GM18511 (cell line): ENCODE results near the gene MARCOL.

Experiments used
- ATAC-seq: cut with Tn5 transposase; IDR thresholded peaks from one replicate; pipeline ENCODE4 v1.9.1; 2021; ENCODE audit warnings: mild to moderate bottlenecking, moderate library complexity; ENCODE audit not compliant: unreplicated experiment

Gene MARCOL

DNA sequence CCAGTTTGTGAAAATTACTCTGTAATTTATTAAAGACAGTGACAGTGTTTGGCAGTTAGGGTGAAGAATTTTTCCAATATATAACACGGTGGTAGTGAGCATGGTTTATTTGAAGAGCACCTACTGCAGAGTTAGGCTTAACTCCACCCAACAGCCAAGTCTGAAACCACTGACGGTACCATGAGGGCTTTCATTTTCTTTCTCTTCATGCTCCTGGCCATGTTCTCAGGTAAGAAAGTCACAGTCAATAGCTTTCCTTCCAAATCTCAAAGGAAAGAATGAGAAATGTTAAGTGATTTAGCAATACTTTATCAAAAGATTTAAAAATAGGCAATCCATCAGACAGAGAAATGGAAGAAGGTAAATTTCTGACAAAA lies at the start of gene MARCOL:
Gene MARCOL (plus strand): TSS at position 108 of the 377 bp plus-strand sequence. CDS start 73 bp downstream, at position 181.
- no peak for ATAC-seq

GRCh38 chr5:148191010-148191409 lies 47.3 kb upstream of the MARCOL start:
- ATAC-seq: no peak

DNA sequence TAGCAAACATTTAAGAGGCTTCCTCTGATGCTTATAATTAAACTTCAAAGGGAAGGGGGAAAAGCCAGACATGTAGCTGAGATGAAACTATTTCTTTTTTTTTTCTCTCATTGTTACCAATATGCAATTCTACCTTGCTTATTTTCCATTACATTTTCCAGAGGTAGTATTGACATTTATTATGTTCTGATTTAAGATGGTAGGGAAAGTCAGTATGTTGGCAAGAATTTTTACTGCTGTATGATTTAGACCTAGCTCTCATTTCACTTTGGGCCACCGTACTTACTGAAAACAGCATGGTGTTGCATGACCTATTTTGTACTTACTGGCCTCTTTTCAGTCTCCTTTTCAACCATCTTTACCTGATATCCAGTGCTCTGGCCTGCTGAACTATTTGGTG lies 45.1 kb upstream of the MARCOL start:
- no peak for ATAC-seq

GRCh38 chr5:148201151-148201550 lies 37.2 kb upstream of the MARCOL start:
- no peak for ATAC-seq

GRCh38 chr5:148202531-148203203 lies 35.7 kb upstream of the MARCOL start, which contains the start of gene SPINK6:
Gene SPINK6 (plus strand): TSS chr5:148203042. CDS start chr5:148203097, 55 bp downstream.
- ATAC-seq: no peak

GRCh38 chr5:148205044-148205806 lies 33.1 kb upstream of the MARCOL start:
- ATAC-seq: no peak

GRCh38 chr5:148205865-148206264 lies 32.5 kb upstream of the MARCOL start:
- ATAC-seq: no peak

- no peak for ATAC-seq
Observed at GRCh38 chr5:148206620-148207019, 31.7 kb upstream of the MARCOL start.

DNA sequence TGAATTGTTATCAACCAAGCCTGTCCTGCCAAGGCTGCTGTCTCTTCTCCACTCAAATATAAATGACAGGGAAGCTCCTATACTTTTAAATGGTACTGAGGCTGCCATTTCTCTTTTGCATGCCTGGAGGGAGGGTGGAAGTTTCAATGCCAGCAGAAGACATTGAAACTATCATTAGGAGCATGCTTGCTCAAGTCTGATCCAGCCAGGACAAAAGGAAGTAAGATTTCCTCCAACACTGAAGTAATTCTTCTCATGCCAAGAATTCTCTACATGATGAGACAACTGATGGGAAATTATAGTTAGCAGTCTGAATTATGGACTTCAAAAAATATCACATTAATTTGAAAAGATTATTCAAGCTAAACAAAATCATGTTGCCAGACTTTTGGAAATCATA lies 30.1 kb upstream of the MARCOL start:
- ATAC-seq: no peak

DNA sequence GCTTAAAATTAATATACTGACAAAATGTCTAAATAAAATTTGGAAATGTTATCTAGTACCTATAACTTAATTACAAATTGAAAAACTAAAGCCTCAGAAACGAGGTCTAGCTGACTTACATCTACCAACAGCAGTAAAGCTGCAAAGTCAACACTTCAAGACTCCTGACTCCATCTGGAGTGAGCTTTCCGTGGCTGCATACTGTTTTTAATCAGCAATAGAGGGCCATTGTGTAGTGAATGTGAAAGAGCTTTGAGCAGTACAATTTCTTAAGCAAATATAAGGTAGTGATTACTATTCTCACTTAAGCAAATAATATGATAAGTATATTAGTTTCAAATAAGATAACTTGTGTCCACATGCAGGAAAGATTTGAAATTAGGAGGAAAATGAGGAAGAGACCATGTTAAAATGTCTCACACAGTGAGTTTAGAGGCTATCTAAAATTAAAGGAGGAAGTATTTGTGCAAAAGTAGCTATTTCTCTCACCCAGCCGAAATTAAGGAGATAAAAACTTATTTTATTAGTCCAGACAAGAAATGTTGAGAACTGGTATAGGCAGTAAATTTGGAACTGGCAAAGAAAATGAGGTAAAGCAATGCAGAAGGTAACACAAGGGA lies 29.1 kb upstream of the MARCOL start:
- no peak for ATAC-seq

- no peak for ATAC-seq
Observed at GRCh38 chr5:148214665-148215185, 23.6 kb upstream of the MARCOL start.

DNA sequence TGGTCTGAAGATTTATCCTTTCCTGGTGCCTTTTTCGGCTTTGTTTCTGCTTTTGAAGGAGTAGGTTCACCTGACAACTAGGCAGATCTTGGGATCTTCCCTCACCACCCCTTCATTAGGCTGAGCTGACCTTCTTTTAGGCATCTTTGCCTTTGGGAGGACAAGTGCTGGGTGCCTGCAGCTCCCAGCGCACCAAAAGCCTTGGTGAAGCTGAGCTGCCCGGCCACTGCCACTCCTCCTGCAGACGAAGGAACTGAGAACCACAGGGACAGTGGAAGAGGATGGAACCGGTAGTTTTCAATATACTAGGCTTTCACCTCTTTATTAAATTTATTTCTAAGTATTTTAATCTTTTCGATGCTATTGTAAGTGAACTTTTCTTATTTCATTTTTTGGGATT lies 16.8 kb upstream of the MARCOL start:
- ATAC-seq: no peak

GRCh38 chr5:148224117-148224742 lies 14.1 kb upstream of the MARCOL start:
- ATAC-seq: no peak

- ATAC-seq: no peak
Observed at GRCh38 chr5:148228392-148228984, 9.8 kb upstream of the MARCOL start.

GRCh38 chr5:148229840-148230239 lies 8.5 kb upstream of the MARCOL start:
- no peak for ATAC-seq

DNA sequence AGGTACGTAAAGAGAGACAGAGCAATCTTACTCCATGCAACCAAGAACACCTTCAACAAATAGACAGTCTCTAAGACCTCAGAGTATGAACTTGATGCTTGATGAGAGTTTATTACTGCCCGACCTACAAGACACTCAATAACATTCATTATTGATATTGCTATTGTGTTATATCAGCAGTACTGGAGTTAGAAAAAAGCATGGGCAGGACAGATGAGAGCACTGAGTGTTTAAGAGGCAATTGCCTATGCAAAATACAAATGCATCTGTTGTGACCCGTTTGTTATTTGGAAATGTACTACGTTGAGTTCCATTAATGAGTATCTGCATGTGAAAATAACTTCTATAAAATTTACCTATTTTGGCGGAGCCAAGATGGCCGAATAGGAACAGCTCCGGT lies 8.1 kb upstream of the MARCOL start:
- ATAC-seq: no peak

DNA sequence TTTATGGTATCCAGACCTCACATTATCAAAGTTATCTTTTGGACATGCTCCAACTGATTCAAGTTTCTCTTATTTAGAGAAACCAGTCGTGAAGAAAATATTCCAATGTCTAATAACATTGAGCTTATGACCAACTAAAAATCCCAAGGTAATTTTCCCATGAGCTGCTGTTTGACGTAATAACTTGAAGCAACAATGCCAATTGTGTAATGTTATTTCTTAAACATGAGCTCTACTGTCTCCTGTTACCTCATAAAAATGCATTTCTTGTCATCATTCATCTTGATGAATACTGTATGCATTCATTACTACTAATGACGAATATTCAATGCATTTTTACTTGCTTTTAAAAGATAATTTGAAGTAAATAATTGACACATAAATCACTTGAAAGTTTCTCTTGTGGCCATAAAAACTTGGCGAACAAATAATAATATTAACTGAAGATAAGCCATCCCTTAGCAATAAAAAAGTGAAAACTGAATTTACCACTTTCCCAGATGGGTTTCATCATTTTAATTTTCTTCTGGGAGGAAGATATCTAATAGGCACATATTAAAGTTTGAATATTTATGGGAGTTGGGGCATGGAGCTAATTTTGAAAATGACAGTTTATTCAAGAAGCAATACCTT lies 424 bp upstream of the MARCOL start:
- ATAC-seq: no peak

GRCh38 chr5:148248894-148249293 lies 10.6 kb downstream of the MARCOL start:
- ATAC-seq: no peak

- no peak for ATAC-seq
Observed at GRCh38 chr5:148255456-148255855, 17.1 kb downstream of the MARCOL start.

DNA sequence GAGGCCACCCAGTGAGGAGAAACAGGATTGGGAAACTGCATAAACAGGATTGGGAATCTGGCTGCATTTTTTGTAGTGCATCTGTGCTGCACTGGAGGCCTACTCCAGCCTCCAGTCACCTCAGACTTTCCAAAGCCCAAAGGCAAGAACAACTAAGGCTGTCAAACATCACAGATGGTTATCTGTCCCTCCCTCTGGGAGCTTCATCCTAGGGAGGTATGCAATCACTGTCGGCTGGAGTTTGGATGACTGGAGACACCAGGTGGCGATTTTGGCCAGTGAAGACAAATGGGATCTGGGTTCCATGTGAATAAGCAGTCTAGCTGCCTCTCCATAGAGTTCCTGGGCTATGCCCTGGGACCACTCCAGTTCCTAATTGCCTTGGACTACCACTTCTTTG lies 21.0 kb downstream of the MARCOL start:
- ATAC-seq: no peak
